HG03439 (cell line): ENCODE data around the gene SLC2A10.

ENCODE experiments used
- ATAC-seq: cut with Tn5 transposase; IDR thresholded peaks from one replicate; pipeline ENCODE4 v1.9.1; 2021; ENCODE audit warnings: mild to moderate bottlenecking, moderate library complexity; ENCODE audit not compliant: unreplicated experiment

Gene SLC2A10

GRCh38 chr20:46761566-46761965 is 52.1 kb downstream of the SLC2A10 start:
- no peak for ATAC-seq

GRCh38 chr20:46764068-46764467 is 54.6 kb downstream of the SLC2A10 start:
- ATAC-seq = no peak

GRCh38 chr20:46765506-46766120 is 56.2 kb downstream of the SLC2A10 start:
- ATAC-seq = no peak

GRCh38 chr20:46767127-46767761 is 57.8 kb downstream of the SLC2A10 start:
- no peak for ATAC-seq

- no peak for ATAC-seq
Observed at GRCh38 chr20:46770330-46771194, 61.1 kb downstream of the SLC2A10 start.

GRCh38 chr20:46771195-46771588 is 61.7 kb downstream of the SLC2A10 start:
- ATAC-seq = no peak

GRCh38 chr20:46772901-46773300 is 63.5 kb downstream of the SLC2A10 start:
- ATAC-seq = no peak

- no peak for ATAC-seq
Observed at GRCh38 chr20:46773680-46774079, 64.2 kb downstream of the SLC2A10 start.

- no peak for ATAC-seq
Observed at GRCh38 chr20:46774236-46774635, 64.8 kb downstream of the SLC2A10 start.

- ATAC-seq = no peak
Observed at GRCh38 chr20:46774943-46775560, 65.6 kb downstream of the SLC2A10 start.

- ATAC-seq = no peak
Observed at GRCh38 chr20:46775806-46776205, 66.4 kb downstream of the SLC2A10 start.

- ATAC-seq = no peak
Observed at GRCh38 chr20:46777331-46777730, 67.9 kb downstream of the SLC2A10 start.

GRCh38 chr20:46779831-46780230 is 70.4 kb downstream of the SLC2A10 start:
- ATAC-seq = no peak

GRCh38 chr20:46784436-46785127 is 75.1 kb downstream of the SLC2A10 start:
- ATAC-seq = no peak
